ENCODE data around the gene ZPR1. TPM values are rescaled to one million over a fixed set of nuclear protein-coding genes. Genes with fewer than 3 reads are reported as not detected.

The ZPR1 gene
- total RNA-seq, 1 experiment from 2014 or later, result 139 TPM

GRCh38 chr11:116796548-116796947, 8.7 kb upstream of the ZPR1 start:
- TF ChIP-seq POLR2AphosphoS5 (IDR thresholded peaks at IDR 0.05; ENCODE audit: low read depth, low read length), result no peak
- TF ChIP-seq, protein P1, sequence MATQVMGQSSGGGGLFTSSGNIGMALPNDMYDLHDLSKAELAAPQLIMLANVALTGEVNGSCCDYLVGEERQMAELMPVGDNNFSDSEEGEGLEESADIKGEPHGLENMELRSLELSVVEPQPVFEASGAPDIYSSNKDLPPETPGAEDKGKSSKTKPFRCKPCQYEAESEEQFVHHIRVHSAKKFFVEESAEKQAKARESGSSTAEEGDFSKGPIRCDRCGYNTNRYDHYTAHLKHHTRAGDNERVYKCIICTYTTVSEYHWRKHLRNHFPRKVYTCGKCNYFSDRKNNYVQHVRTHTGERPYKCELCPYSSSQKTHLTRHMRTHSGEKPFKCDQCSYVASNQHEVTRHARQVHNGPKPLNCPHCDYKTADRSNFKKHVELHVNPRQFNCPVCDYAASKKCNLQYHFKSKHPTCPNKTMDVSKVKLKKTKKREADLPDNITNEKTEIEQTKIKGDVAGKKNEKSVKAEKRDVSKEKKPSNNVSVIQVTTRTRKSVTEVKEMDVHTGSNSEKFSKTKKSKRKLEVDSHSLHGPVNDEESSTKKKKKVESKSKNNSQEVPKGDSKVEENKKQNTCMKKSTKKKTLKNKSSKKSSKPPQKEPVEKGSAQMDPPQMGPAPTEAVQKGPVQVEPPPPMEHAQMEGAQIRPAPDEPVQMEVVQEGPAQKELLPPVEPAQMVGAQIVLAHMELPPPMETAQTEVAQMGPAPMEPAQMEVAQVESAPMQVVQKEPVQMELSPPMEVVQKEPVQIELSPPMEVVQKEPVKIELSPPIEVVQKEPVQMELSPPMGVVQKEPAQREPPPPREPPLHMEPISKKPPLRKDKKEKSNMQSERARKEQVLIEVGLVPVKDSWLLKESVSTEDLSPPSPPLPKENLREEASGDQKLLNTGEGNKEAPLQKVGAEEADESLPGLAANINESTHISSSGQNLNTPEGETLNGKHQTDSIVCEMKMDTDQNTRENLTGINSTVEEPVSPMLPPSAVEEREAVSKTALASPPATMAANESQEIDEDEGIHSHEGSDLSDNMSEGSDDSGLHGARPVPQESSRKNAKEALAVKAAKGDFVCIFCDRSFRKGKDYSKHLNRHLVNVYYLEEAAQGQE (IDR thresholded peaks at IDR 0.05; ENCODE audit: insufficient read depth in 1 of 2, low read depth in 2 of 2, low read length in 1 of 2), result no peak
- CTCF ChIA-PET, result interaction anchor here (0.7 kb wide), 1 partner anchor 38 kb away, joined by 3 read pairs; no protein-coding TSS in a partner anchor
- no TSS peak for BruUV-seq (replicated peaks)

GRCh38 chr11:116794851-116795250, 7.0 kb upstream of the ZPR1 start:
- ChIA-PET CTCF (no interaction called here), POLR2A (no interaction called here)
- intact Hi-C loops (cut with micrococcal nuclease; ENCODE audit: unreplicated experiment), result loop anchor here (5.0 kb wide), 1 partner anchor 42 kb away; the partner anchor contains the start of gene APOA1
- Histone ChIP-seq H3K4me3 (ENCODE audit: low read depth in 2 of 2, low read length in 2 of 2) (no peak overlapping the region), H3K36me3 (ENCODE audit: control insufficient read depth, insufficient read depth, low read length) (no peaks in the 10 kb centered on the region), H3K9me3 (ENCODE audit: control insufficient read depth, insufficient read depth, low read depth, low read length) (no peaks in the 10 kb centered on the region), H3K27me3 (ENCODE audit: control insufficient read depth, insufficient read depth, low read length) (no peaks in the 10 kb centered on the region; the same call in 1 of the 2 replicates), H3K27ac (ENCODE audit: low read length) (no peak overlapping the region), H3K4me1 (ENCODE audit: control insufficient read depth, insufficient read depth, low read length) (no peaks in the 10 kb centered on the region)
- TF ChIP-seq, protein P1 (IDR thresholded peaks at IDR 0.05; ENCODE audit: insufficient read depth in 1 of 2, low read depth in 2 of 2, low read length in 1 of 2), result no peak
- TF ChIP-seq SIN3A (IDR thresholded peaks at IDR 0.05; ENCODE audit: borderline replicate concordance, insufficient read depth, low read depth, low read length) (no peak), TCF7L2 (IDR thresholded peaks at IDR 0.05; ENCODE audit: low read depth, low read length) (no peak), POLR2AphosphoS5 (IDR thresholded peaks at IDR 0.05; ENCODE audit: low read depth, low read length) (no peak)
- TF ChIP-seq, protein P2, sequence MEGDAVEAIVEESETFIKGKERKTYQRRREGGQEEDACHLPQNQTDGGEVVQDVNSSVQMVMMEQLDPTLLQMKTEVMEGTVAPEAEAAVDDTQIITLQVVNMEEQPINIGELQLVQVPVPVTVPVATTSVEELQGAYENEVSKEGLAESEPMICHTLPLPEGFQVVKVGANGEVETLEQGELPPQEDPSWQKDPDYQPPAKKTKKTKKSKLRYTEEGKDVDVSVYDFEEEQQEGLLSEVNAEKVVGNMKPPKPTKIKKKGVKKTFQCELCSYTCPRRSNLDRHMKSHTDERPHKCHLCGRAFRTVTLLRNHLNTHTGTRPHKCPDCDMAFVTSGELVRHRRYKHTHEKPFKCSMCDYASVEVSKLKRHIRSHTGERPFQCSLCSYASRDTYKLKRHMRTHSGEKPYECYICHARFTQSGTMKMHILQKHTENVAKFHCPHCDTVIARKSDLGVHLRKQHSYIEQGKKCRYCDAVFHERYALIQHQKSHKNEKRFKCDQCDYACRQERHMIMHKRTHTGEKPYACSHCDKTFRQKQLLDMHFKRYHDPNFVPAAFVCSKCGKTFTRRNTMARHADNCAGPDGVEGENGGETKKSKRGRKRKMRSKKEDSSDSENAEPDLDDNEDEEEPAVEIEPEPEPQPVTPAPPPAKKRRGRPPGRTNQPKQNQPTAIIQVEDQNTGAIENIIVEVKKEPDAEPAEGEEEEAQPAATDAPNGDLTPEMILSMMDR (IDR thresholded peaks at IDR 0.05), result no peak
- in situ Hi-C loops (cut with HindIII; ENCODE audit: low pct_unique_long_range_greater_than_20kb, low sequenced_read_pairs), result no loop called here
- ATAC-seq (no peak), DNase-seq (ENCODE audit: low read depth, low spot score) (no peak)
- BruUV-seq (replicated peaks), result no TSS peak

More at GRCh38 chr11:116796548-116796947, 8.7 kb upstream of the ZPR1 start:
- ATAC-seq (no peak), DNase-seq (ENCODE audit: low read depth, low spot score) (no peak)
- in situ Hi-C loops (cut with HindIII; ENCODE audit: low pct_unique_long_range_greater_than_20kb, low sequenced_read_pairs), result no loop called here
- no peak overlapping the region for H3K27ac ChIP-seq (ENCODE audit: low read length)
- intact Hi-C loops (cut with micrococcal nuclease; ENCODE audit: unreplicated experiment), result no loop called here
- H3K4me3 ChIP-seq (ENCODE audit: low read depth in 2 of 2, low read length in 2 of 2), result no peak overlapping the region
- H3K27me3 ChIP-seq (ENCODE audit: control insufficient read depth, insufficient read depth, low read length), result no peaks in the 10 kb centered on the region; the same call in 1 of the 2 replicates
- POLR2A ChIA-PET, result no interaction called here
- H3K9me3 ChIP-seq (ENCODE audit: control insufficient read depth, insufficient read depth, low read depth, low read length), result no peaks in the 10 kb centered on the region
- no peaks in the 10 kb centered on the region for H3K36me3 ChIP-seq (ENCODE audit: control insufficient read depth, insufficient read depth, low read length)
- H3K4me1 ChIP-seq (ENCODE audit: control insufficient read depth, insufficient read depth, low read length), result no peaks in the 10 kb centered on the region

Data from Panc1 (cell line).